RPMI8226 (cell line): ENCODE data around the gene RMRP.

Experiments used
- DNase-seq: peaks from one replicate; pipeline ENCODE4 v3.0.0-alpha.2; 2015

RMRP gene

GRCh38 chr9:35609001-35609819 is 48.6 kb downstream of the RMRP start:
- DNase-seq, result no peak

GRCh38 chr9:35608221-35608620 is 49.6 kb downstream of the RMRP start:
- DNase-seq, result no peak
